Stimulated activated CD4-positive, alpha-beta T cell treated with anti-CD3 and anti-CD28 coated beads, Interleukin-1b, Interleukin-23, amount 100 ng/mL, for 24 hours (primary cell): Measurements from ENCODE around the gene DNASE1L3.
A peak's percentile ranks its signal among the peaks of the same experiment; 100 is the strongest.
"Not testable (repeated sequence)": the region's sequence is repeated elsewhere in the genome, so short reads cannot be mapped to it uniquely, and the experiment has no call there.

Experiments
- DNase-seq, 4 experiments: peaks; one replicate each; pipeline ENCODE4 v3.0.0-alpha.2; 2020; ENCODE audit warnings: low read depth in 4 of 4, low spot score in 1 of 4

Gene DNASE1L3

GRCh38 chr3:58236527-58237237 lies 25.9 kb upstream of the DNASE1L3 start:
- no peak for DNase-seq

DNA sequence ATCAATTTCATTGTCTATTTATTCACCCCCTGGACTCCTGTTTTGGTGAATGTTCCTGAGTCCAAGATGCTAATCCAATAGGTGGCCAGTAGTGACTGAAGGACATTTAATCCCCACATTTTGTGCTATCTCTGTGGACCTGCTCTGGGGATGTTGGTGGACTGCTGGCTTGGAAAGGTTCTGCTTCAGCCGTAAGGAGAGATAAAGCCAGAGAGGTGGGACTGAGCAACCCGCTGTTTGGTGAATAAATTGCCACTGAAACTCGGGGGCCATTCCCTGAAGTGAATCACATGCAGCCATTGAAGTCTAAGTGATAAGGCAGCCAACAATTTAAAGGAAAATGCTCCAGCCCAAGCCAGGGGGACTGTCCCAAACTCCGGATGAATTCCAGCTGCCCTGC lies 25.2 kb upstream of the DNASE1L3 start:
- no peak for DNase-seq

- no peak for DNase-seq
These were observed 23.8 kb upstream of the DNASE1L3 start for GRCh38 chr3:58234516-58234931.

DNA sequence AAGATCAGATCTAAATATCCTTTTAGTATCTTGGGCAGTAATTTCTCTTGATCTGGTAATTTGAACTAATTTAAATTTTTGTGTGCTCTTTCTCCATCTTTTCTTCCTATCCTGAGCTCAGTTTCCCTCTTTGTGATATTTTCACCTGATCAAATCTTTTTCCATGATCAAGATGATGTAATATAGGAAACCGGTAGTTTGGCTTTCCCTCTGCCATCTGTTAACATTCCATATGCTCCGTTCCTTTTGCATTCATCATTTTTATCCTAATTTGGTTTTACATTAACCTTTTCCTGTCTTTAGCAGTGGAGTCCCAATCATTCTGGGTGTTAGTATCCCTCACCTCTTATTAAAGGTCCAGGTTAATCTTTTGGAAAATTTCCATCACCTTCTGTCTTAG lies 20.9 kb upstream of the DNASE1L3 start:
- no peak for DNase-seq

- DNase-seq, result no peak
These were observed 20.2 kb upstream of the DNASE1L3 start for GRCh38 chr3:58230876-58231552.

- DNase-seq, result not testable (repeated sequence)
These were observed 17.2 kb upstream of the DNASE1L3 start for GRCh38 chr3:58227933-58228332.

- DNase-seq, result no peak
These were observed 13.1 kb upstream of the DNASE1L3 start for GRCh38 chr3:58223855-58224254.

- DNase-seq, result no peak
These were observed 11.5 kb upstream of the DNASE1L3 start for GRCh38 chr3:58222161-58222724.

- DNase-seq, result no peak
These were observed 8.1 kb upstream of the DNASE1L3 start for GRCh38 chr3:58218904-58219303.

GRCh38 chr3:58217209-58217811 lies 6.5 kb upstream of the DNASE1L3 start:
- DNase-seq, result peak in 2 of 4 experiments; percentile 34 to 37

- DNase-seq, result no peak
These were observed 5.9 kb upstream of the DNASE1L3 start for GRCh38 chr3:58216496-58217195.

DNA sequence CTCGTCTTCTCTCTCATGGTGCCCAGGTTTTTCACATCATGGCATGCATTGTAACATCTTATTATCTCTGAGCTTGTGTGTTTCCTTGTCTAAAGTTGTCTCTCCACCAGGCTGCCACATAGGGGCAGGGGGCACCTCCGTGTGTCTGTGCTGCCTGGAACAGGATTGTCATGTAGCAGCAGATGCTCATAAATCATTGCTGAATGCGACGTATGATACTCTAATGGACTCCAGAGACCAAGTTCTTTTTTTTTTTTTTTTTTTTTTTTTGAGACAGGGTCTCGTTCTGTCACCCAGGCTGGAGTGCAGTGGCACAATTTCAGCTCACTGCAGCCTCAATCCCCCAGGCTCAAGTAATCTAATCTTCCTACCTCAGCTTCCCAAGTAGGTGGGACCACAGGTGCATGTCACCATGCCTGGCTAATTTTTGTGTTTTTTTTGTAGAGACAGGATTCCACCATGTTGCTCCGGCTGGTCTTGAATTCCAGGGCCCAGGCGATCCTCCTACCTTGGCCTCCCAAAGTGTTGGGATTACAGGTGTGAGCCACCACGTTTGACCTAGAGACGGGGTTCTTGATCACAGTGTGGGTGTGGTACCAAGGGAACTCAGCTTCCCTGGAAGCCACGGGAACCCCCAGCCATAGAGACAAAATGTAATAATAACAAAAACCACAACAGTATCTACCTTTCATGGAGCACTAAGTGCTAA lies 4.7 kb upstream of the DNASE1L3 start:
- no peak for DNase-seq

- peak in 1 of 4 experiments; percentile 35 for DNase-seq
These were observed 3.9 kb upstream of the DNASE1L3 start for GRCh38 chr3:58214484-58215316.

GRCh38 chr3:58209933-58210332 lies 839 bp downstream of the DNASE1L3 start:
- DNase-seq, result no peak

DNA sequence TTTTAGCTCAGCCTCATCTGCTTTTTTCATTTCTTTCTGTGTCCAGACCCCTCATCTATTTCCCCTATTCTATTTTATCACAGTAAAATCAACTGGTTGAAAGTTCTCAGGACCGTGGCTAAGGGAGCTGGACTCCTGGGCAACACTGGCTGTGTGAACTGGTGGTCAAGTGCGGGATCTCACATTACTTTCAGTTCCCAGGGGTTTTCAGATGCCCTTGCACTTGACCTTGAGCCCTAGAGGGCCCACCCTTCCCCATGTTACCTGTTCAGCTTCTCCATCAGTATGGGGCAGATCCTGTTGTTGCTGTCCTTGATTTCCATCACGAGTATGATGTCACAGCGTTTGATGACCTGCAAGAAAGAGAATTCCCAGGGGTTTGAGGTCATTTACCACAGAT lies 2.8 kb downstream of the DNASE1L3 start:
- no peak for DNase-seq

GRCh38 chr3:58206406-58207011 lies 4.3 kb downstream of the DNASE1L3 start:
- DNase-seq, result no peak

- no peak for DNase-seq
These were observed 4.8 kb downstream of the DNASE1L3 start for GRCh38 chr3:58205981-58206380.

- no peak for DNase-seq
These were observed 6.1 kb downstream of the DNASE1L3 start for GRCh38 chr3:58204720-58205119.

GRCh38 chr3:58203541-58203940 lies 7.2 kb downstream of the DNASE1L3 start:
- no peak for DNase-seq
